Skeletal muscle cell (primary cell): ENCODE measurements around the gene TNP2.
"Not testable (repeated sequence)": the region's sequence is repeated elsewhere in the genome, so short reads cannot be mapped to it uniquely, and the experiment has no call there.

ENCODE experiments used
- DNase-seq: peaks from one replicate; pipeline ENCODE4 v3.0.0-alpha.2; 2010; ENCODE audit warnings: low read depth
- H3K4me3 ChIP-seq: 2 replicates; pipeline ENCODE4 v1.5.1; 2011; ENCODE audit warnings: low read depth, mild to moderate bottlenecking, control low read depth, low read length, moderate library complexity

TNP2 gene

DNA sequence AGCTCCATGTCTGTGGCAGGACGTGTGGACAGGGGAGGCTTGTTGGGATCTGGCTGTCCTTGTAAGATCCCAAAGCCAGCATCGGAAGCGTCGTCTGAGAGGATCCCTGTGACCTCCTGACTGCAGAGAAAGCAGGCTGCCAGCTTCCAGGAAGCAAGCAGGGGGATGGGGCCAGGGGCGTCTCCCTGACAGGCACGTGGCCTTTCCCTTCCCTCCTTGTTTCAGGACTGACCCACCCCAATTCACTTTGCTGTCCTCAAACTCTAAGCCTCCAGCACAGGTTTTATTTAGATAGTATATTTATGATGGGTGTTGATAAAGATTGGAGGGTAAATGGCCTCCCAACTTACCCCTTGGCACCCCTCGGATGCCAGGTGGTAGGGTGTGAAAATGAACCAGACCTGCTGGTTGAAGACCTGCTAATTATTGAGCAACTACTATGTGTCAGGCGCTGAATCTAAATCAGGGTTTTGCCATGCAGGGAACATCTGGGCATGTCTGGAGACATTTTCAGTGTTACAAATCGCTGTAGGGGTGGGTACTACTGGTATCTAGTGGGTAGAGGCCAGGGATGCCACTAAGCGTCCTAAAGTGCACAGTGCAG lies 37.7 kb downstream of the TNP2 start:
- H3K4me3 ChIP-seq, result no peak overlapping the region
- DNase-seq, result no peak

DNA sequence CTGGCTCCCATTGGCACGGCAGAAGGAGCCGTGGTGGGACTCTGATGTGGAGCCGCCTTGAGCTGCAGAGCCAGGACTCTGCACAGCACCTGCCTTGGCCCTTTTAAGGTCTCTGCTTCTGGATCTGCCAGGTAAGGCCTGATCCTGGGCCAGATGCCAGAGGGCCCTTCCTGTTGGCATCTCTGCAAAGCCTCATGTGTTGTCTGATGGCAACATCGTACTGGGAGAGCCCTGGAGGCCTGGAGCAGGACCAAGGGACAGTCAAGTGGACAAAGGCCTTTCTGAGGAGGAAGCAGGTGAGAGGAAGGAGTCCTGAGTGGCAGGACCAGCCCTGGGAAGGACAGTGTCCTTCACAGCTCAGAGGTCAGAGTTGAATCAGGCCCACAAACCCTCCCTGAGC lies 39.2 kb downstream of the TNP2 start:
- no peak overlapping the region for H3K4me3 ChIP-seq
- DNase-seq, result no peak

DNA sequence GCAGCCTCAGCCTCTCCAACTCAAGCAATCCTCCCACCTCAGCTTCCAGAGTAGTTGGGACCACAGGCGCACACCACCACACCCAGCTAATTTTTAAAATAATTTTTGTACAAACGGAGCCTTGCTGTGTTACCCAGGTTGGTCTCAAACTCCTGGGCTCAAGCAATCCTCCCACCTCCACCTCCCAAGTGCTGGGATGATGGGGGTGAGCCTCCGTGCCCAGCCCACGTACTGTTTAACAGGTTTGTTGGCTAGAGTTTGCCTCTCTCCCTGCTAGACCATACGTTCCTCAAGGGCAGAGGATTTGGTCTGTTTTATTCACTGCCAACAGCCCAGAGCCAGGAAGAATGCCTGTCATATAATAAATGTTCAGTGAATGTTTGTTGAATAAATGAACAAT lies 39.7 kb downstream of the TNP2 start:
- no peak for DNase-seq
- no peak overlapping the region for H3K4me3 ChIP-seq

DNA sequence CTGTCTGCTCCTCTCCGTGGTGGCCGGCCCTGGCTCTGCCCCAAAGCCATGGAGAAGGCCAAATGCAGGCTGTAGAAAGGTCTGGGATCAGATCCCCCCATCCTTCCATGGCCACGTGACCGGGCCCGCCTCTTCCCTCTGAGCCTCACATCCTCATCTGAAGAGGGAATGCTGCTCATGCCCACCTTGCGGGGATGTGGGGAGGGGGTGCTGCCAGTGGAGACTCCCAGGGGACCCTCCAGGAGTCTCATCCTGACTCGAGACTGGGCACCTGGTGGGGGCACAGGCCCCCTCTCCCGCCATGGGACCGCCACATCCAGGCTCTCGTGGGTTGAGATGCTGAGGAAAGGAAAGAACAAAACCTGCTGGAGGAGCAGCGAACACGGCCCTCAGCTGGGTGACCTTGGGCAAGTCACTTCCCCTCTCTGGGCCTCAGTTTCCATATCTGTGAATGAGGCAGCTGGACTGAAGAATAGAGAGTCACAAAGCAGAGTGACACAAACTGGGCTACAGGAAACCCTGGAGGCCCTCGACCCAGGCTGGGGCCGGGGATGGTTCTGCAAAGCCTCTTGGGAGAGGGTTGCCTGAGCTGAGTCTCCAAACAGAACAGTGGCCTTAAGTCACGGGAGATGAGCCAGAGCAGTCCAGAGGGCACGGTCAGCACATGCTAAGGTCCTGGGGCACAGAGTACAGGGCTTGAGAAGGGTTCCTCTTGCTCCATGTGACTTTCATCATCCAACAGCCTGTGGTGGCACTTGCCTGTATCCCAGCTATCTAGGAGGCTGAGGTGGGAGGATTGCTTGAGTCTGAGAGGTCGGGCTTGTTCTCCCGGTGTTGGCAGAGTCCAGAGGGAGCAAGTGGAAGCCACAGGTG lies 43.2 kb downstream of the TNP2 start:
- H3K4me3 ChIP-seq, result no peak overlapping the region
- no peak for DNase-seq

DNA sequence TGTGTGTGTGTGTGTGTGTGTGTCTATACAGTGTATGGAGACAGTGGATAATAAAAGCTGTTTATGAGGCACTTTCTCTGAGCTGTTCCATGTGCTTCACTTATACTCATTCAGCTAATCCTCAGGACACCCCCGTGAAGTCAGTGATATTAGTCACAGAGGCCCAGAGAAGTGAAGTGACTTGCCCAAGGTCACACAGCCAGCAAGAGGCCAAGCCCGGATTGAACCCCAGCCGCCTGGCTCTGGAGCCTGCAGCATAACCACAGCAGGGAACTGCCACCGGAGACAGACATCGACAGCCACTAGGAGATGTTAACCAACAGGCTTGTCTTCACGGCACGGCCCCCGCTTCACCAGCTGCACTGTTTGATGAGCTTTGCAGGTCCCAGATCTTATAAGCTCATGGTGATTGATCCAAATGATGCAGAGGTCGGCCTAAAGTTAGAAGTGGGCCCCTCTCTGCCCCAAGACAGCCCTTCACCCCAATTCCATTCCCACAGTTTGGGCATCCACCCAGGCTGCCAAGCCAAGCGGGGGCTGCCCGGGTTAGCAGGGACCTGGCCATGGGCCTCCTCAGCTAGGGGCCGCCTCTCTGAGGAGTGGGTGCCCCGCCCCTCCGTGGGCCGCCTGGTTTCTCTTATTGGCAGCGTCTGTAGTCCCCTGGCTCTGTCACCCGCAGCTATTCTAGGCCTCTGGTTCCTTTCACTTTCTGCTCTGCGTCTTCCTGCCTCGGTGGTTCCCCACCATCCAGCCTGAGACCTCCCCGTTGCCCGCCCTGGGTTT lies 44.0 kb downstream of the TNP2 start:
- no peak overlapping the region for H3K4me3 ChIP-seq

DNA sequence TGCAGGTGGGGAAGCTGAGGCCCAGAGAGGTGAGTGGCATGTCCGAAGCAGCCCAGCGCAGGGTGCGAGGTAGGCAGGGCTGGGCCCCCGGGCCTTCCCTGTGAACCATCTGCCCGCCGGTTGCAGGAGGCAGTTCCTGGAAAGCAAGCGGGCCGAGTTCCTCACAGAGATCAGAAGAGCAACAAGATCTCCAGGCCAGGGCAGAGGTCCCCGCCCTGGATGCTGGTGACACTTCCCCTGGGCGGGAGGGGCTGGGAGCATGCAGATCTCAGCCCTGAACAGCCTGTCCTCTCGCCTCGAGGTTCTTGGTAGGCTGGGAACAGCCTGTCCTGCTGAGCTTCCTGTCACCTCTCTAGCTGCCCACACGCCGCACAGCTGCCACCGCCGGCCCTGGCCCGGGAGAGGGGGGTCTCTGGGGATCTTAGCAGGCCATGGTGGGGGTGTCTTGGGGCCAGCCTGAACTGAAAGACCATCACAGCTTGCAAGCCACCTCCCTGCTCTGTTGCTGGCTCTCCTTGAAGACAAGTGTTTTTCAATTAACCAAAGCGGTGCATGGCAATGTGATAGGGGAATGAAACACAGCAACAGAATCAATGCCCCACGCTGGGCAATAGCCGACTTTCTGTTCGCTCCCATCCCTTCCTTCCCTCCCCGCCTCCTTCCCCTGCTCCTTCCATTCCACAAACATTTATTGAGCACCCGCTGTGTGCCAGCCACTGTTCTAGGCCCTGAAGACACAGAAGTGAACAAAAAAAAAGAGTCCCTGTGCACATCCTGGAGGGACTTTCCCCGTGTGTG lies 44.8 kb downstream of the TNP2 start:
- no peak for DNase-seq
- H3K4me3 ChIP-seq, result no peak overlapping the region

More for the DNA sequence above, 44.0 kb downstream of the TNP2 start:
- DNase-seq, result no peak

DNA sequence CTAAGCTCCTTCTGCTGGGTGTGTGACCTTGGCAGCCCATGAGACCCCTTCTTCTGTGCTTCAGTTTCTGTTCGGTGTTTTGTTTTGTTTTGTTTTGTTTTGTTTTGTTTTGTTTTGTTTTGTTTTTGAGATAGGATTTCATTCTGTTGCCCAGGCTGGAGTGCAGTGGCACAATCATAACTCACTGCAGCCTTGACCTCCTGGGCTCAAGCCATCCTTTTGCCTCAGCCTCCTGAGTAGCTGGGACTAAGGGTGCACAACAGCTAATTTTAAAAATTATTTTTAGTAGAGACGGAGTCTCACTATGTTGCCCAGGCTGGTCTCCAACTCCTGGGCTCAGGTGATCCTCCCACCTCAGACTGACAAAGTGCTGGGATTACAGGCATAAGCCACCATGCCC lies 48.6 kb downstream of the TNP2 start:
- not testable (repeated sequence) for H3K4me3 ChIP-seq, DNase-seq

DNA sequence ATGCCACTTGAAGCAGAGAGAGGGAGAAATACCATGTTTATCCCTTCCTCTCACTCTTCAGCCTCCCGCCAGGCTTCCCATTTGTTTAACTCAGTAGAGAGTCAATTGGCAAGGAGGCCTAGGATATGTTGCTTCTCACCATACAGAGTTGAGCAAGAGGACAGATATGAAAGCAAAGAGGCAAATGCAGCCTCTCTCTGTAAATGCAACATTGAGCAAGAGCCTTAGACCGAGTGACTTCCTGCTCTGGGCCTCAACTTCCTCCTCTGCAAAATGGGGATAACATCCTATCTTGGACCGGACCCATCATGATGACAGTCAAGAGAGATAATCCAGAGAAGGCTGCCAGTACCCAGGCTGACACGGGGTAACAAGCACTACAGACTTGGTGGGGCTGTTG lies 49.9 kb downstream of the TNP2 start:
- H3K4me3 ChIP-seq, result no peak overlapping the region
- DNase-seq, result no peak

DNA sequence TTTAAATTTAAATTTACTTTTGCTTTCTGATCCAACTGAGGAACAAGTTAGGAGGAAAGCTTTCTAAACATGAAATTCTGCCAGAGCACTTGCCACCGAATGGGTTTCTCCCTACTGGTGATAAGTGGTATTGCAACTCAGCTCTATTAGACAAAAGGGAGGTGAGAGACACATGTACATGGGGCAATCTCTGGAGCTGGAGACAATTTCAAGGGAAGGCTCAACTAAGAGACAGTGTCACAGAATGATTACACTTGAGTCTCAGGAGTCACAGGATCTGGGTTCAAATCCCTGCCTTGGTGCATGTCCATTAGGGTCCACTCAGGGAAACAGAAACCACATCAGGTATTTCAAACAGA lies 50.5 kb downstream of the TNP2 start:
- no peak for DNase-seq
- no peak overlapping the region for H3K4me3 ChIP-seq
